ENCODE measurements around the gene SLC6A18.

DNA sequence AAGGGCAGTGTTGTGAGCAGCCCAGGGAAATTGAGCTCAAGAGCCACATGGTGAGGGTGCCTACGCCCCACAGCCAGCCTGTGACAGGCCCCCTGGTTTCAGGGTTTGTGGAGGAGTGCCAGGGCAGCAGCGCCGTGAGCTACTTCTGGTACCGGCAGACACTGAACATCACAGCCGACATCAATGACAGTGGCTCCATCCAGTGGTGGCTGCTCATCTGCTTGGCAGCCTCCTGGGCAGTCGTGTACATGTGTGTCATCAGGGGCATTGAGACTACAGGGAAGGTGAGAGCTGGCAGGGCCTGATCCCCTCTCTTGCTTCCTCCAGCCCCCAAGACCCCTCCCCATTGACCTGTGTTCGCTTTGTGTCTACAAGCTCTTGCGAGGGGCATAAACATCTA is 10.2 kb downstream of the SLC6A18 start:
- TF ChIP-seq CTCF (IDR thresholded peaks at IDR 0.05; ENCODE audit: insufficient read depth, low read length, poor library complexity, severe bottlenecking) (no peak), EZH2phosphoT487 (conservative IDR thresholded peaks at IDR 0.05; ENCODE audit: low read length) (no peak)

Measured in SU-DHL-6 (cell line).